Neuron (in vitro differentiated cells): ENCODE measurements around the gene GLUL.

Experiments
- H2AFZ ChIP-seq: one replicate; pipeline ENCODE4 v1.6.1; 2013; ENCODE audit warnings: low read depth, mild to moderate bottlenecking, inconsistent platforms, low read length, moderate library complexity
- H3K27me3 ChIP-seq: one replicate; pipeline ENCODE4 v1.6.1; 2013; ENCODE audit warnings: low read length; ENCODE audit not compliant: insufficient read depth
- H3K36me3 ChIP-seq: one replicate; pipeline ENCODE4 v1.6.1; 2013; ENCODE audit warnings: low read length; ENCODE audit not compliant: insufficient read depth
- H3K4me1 ChIP-seq: one replicate; pipeline ENCODE4 v1.6.1; 2013; ENCODE audit warnings: low read length; ENCODE audit not compliant: insufficient read depth
- H3K4me3 ChIP-seq: 2 replicates; pipeline ENCODE4 v1.5.1; 2013; ENCODE audit warnings: mild to moderate bottlenecking, low read length, moderate library complexity
- H3K9me3 ChIP-seq: one replicate; pipeline ENCODE4 v1.6.1; 2013; ENCODE audit warnings: low read length

GLUL gene

DNA sequence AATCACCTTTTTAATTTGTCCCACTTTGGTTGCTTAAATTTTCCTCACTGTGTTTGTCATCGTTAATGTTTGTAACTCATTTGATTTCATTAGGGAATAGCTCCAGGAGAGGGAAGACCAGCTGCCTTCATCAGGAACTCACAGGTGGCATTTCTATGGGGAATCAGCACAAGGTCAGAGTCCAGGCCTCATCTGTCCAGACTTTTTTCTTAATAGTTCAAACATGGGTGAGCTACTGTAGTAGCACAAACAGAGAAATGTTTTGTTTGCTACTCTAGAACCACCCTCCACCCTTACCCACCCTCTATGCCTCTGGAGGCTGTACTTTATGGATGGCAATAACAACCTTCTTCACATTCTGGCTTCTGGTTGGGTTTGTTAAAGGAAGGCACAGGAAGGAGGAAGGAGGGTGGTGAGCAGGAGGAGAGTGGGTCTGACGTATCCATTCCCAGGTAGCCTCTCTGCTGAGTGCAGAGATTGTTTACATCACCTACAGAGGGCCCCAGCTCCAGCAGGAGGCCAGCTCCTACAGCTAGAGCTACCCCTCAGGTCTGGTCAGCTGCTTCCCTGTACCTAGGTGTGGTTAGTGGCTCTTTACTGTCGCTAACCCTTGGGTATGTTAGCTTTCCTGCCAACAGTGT is 17.0 kb upstream of the GLUL start:
- H3K9me3 ChIP-seq: no peaks in the 10 kb centered on the region
- H3K27me3 ChIP-seq: peaks cover 2% of the 10 kb centered on the region
- no peak overlapping the region for H2AFZ ChIP-seq
- no peaks in the 10 kb centered on the region for H3K4me1 ChIP-seq
- H3K36me3 ChIP-seq: no peaks in the 10 kb centered on the region
- H3K4me3 ChIP-seq: no peak overlapping the region

- H2AFZ ChIP-seq: no peak overlapping the region
- H3K36me3 ChIP-seq: no peaks in the 10 kb centered on the region
- no peaks in the 10 kb centered on the region for H3K4me1 ChIP-seq
- H3K27me3 ChIP-seq: peaks cover 2% of the 10 kb centered on the region
- H3K4me3 ChIP-seq: no peak overlapping the region
- no peaks in the 10 kb centered on the region for H3K9me3 ChIP-seq
These were observed 16.1 kb upstream of the GLUL start for GRCh38 chr1:182407724-182408123.

- H3K4me1 ChIP-seq: no peaks in the 10 kb centered on the region
- no peak overlapping the region for H3K4me3 ChIP-seq
- H3K36me3 ChIP-seq: no peaks in the 10 kb centered on the region
- H2AFZ ChIP-seq: no peak overlapping the region
- peaks cover 2% of the 10 kb centered on the region for H3K27me3 ChIP-seq
- no peaks in the 10 kb centered on the region for H3K9me3 ChIP-seq
These were observed 14.4 kb upstream of the GLUL start for GRCh38 chr1:182406012-182406411.

DNA sequence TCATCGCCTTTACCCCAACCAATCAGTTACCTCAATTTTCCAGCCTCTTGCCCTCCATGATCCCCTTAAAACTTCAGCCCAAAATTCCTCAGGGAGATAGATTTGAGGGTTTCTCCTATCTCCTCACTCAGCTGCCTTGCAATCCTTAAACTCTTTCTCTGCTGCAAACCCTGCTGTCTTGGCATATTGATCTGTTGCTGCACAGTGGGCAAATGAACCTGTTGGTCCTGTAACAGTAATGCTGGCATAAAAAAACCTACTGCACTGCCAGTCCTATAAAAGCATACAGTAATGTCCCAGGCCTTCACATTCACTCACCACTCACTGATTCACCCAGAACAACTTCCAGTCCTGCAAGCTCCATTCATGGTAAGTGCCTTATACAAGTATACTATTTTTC is 14.0 kb upstream of the GLUL start:
- no peak overlapping the region for H3K4me3 ChIP-seq
- H3K4me1 ChIP-seq: no peaks in the 10 kb centered on the region
- H3K27me3 ChIP-seq: peaks cover 2% of the 10 kb centered on the region
- H3K36me3 ChIP-seq: no peaks in the 10 kb centered on the region
- H2AFZ ChIP-seq: no peak overlapping the region
- no peaks in the 10 kb centered on the region for H3K9me3 ChIP-seq

- Histone ChIP-seq H2AFZ (no peak overlapping the region), H3K9me3 (no peaks in the 10 kb centered on the region), H3K36me3 (no peaks in the 10 kb centered on the region), H3K4me1 (no peaks in the 10 kb centered on the region), H3K27me3 (peaks cover 2% of the 10 kb centered on the region), H3K4me3 (no peak overlapping the region)
These were observed 13.2 kb upstream of the GLUL start for GRCh38 chr1:182404781-182405180.

- Histone ChIP-seq H3K4me3 (no peak within 1 kb of the TSS), H3K9me3 (no peaks in the 10 kb centered on the region), H3K27me3 (no peaks in the 10 kb centered on the region), H2AFZ (no peak within 1 kb of the TSS), H3K4me1 (peaks cover 3% of the 10 kb centered on the region), H3K36me3 (no peaks in the 10 kb centered on the region)
These were observed 9.0 kb upstream of the GLUL start, which contains the start of gene TEDDM1 for GRCh38 chr1:182400567-182400966. Gene TEDDM1 (minus strand): TSS chr1:182400667. CDS start chr1:182400485, 182 bp downstream.

DNA sequence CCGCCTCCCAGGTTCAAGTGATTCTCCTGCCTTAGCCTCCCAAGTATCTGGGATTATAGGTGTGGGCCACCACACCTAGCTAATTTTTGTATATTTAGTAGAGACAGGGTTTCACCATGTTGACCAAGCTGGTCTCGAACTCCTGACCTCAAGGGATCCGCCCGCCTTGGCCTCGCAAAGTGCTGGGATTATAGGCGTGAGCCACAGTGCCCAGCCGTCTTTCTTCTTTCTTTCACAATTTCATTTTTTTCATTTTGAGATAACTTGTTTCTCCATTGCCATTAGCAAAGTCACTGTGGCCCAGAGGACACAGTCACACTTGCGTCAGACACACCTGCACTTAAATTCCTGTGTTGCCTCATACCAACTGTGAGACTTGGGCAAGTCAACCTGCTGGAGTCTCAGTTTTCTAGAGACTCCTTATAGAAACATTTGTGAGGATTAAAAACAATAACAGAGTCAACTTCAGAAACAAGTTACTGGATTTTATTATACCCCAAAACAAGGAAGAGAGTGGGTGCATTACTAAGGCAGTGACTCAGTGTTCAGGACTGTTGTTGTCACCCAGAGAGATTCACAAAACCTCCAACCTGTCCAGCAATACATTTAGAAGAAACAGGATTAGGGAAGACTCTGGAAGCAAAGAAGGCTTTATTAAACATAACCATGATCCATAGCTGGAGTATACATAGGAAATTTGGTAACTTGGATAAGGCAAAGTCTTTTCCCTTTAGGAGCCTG is 6.2 kb upstream of the GLUL start:
- Histone ChIP-seq H3K9me3 (no peaks in the 10 kb centered on the region), H3K4me3 (no peak overlapping the region), H3K4me1 (peaks cover 6% of the 10 kb centered on the region), H3K27me3 (no peaks in the 10 kb centered on the region), H2AFZ (no peak overlapping the region), H3K36me3 (no peaks in the 10 kb centered on the region)

GRCh38 chr1:182395906-182396305 is 4.3 kb upstream of the GLUL start:
- H3K27me3 ChIP-seq: no peaks in the 10 kb centered on the region
- no peaks in the 10 kb centered on the region for H3K36me3 ChIP-seq
- peaks cover 6% of the 10 kb centered on the region for H3K4me1 ChIP-seq
- H2AFZ ChIP-seq: no peak overlapping the region
- no peaks in the 10 kb centered on the region for H3K9me3 ChIP-seq
- H3K4me3 ChIP-seq: no peak overlapping the region

GRCh38 chr1:182394055-182394775 is 2.6 kb upstream of the GLUL start:
- Histone ChIP-seq H3K27me3 (no peaks in the 10 kb centered on the region), H3K9me3 (no peaks in the 10 kb centered on the region), H2AFZ (no peak overlapping the region), H3K4me1 (peaks cover 6% of the 10 kb centered on the region), H3K36me3 (peaks cover 3% of the 10 kb centered on the region), H3K4me3 (no peak overlapping the region)

DNA sequence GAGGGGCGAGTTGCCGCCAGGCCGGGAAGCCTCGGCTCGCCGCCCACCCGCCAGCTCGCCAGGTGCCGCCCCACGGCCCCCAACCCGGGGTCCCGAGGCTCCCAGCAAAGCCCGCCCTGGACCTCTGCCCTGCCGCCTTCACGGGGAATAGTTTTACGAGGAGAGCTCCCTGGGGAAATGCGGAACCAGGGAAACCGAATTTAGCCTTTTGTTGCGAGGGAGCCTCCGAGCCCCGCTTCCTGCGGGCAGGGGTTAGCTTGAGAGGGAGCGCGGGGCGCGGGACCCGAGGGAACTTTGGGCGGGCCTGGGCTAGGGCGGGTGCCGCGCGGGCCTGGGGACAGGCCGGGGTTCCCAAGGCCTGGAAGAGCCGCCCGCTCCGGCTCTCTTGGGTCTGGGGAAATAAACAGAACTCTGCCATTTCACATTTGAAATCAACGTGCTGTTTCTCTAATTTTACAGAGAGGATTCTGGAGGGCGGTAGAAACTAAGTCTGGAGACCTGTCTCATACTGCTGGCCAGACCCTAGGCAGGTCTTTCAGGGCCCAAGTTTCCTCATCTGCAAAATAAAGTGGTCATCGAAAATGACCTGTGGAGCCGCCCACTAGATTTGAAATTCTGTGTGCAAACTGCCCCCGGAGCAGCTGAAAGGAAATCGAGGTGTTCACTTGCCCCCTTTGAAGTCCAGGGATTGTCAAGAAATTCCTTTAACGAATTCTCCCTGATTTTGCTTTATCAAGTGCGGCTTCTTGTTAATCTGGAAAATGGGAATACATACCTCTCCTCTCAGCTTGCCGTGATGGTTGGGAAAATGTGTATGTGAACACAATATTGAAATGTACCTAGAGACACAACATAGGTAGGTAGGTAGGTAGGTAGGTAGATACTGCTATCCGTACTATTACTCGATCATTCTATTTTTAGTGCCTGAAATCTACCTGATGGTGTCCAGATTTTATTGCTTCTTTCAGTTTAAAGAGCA is 749 bp upstream of the GLUL start:
- peaks cover 19% of the 10 kb centered on the region for H3K4me1 ChIP-seq
- no peaks in the 10 kb centered on the region for H3K9me3 ChIP-seq
- peak overlapping the region; percentile 76 for H2AFZ ChIP-seq
- peak overlapping the region; percentile 47 for H3K4me3 ChIP-seq
- H3K27me3 ChIP-seq: no peaks in the 10 kb centered on the region
- H3K36me3 ChIP-seq: peaks cover 16% of the 10 kb centered on the region

DNA sequence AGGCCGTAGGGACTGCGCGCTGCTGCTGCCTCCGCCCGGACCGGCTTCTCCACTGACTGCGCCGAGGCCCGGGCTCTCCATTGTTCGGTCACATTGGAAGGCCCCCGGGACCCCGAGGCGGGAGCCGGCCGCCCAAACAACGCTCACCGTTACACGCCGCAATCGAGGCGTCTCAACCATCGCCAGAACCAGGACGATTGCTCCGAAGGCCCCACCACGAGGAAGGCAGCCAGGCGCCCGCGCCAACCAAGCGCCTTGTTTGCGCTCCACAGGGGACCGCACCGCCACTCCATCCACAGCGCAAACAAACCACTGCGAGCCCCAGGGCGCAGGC is 595 bp downstream of the GLUL start:
- Histone ChIP-seq H3K4me3 (peak overlapping the region; percentile 86), H3K9me3 (no peaks in the 10 kb centered on the region), H3K4me1 (peaks cover 16% of the 10 kb centered on the region), H3K36me3 (peaks cover 30% of the 10 kb centered on the region), H2AFZ (no peak overlapping the region), H3K27me3 (no peaks in the 10 kb centered on the region)

GRCh38 chr1:182389619-182390047 is 2.0 kb downstream of the GLUL start:
- Histone ChIP-seq H3K27me3 (no peaks in the 10 kb centered on the region), H3K9me3 (no peaks in the 10 kb centered on the region), H3K4me3 (peak overlapping the region; percentile 86), H2AFZ (no peak overlapping the region), H3K36me3 (peaks cover 43% of the 10 kb centered on the region), H3K4me1 (peaks cover 16% of the 10 kb centered on the region)
